ENCODE measurements around the gene CFLAR. TPM values are rescaled to one million over a fixed set of nuclear protein-coding genes. Genes with fewer than 3 reads are reported as not detected.

CFLAR gene
- total and polyA plus RNA-seq, 2 of the 13 experiments (the other 11 are each of a cell fraction or from before 2014, with no cell fraction given), result 43.8 to 92.1 TPM

- TF ChIP-seq U2AF1 (optimal IDR thresholded peaks at IDR 0.05; ENCODE audit: low read depth, low read length) (no peak), NCOA2 (CRISPR knock-in tag; IDR thresholded peaks at IDR 0.05) (no peak), ZKSCAN8 (CRISPR knock-in tag; IDR thresholded peaks at IDR 0.05; ENCODE audit: borderline replicate concordance) (no peak), PHB2 (IDR thresholded peaks at IDR 0.05; ENCODE audit: partially characterized antibody) (no peak), ZMAT5 (CRISPR knock-in tag; IDR thresholded peaks at IDR 0.05; ENCODE audit: borderline replicate concordance, low read depth) (no peak), TBX2 (CRISPR knock-in tag; IDR thresholded peaks at IDR 0.05; ENCODE audit: borderline replicate concordance) (peak; percentile 65; the same call in 1 of the 2 replicates), ZUFSP (CRISPR knock-in tag; IDR thresholded peaks at IDR 0.05; ENCODE audit: borderline replicate concordance) (no peak), AKNA (CRISPR knock-in tag; IDR thresholded peaks at IDR 0.05; ENCODE audit: borderline replicate concordance) (no peak), SOX6 (IDR thresholded peaks at IDR 0.05) (no peak), SOX6 (CRISPR knock-in tag; IDR thresholded peaks at IDR 0.05) (peak; percentile 57; the same call in 1 of the 2 replicates), HNF1A (IDR thresholded peaks at IDR 0.05; ENCODE audit: low read depth) (peak; percentile 60; the same call in 1 of the 2 replicates), HNF1A (CRISPR knock-in tag; IDR thresholded peaks at IDR 0.05; ENCODE audit: borderline replicate concordance) (0 out of 2 replicates have a peak, but pooled peaks have one; percentile 34), ZNF441 (CRISPR knock-in tag; IDR thresholded peaks at IDR 0.05; ENCODE audit: borderline replicate concordance) (no peak), STAT5B (CRISPR knock-in tag; IDR thresholded peaks at IDR 0.05) (no peak), ZNF280D (CRISPR knock-in tag; IDR thresholded peaks at IDR 0.05) (0 out of 2 replicates have a peak, but pooled peaks have one; percentile 66)
These were observed 1.6 kb upstream of the CFLAR start (continued) for GRCh38 chr2:201114350-201114749.
